SK-N-MC (cell line): Measurements from ENCODE around the gene THADA.

ENCODE experiments used
- EZH2 ChIP-seq: fragments of 200-600 bp; sonication (generic); IDR thresholded peaks from one replicate; pipeline ENCODE4 v1.6.1; 2017; ENCODE audit warnings: antibody characterized with exemption
- FOXP2 ChIP-seq: optimal IDR thresholded peaks from 2 replicates; pipeline ENCODE3; 2011; ENCODE audit warnings: mild to moderate bottlenecking, moderate library complexity; ENCODE audit not compliant: insufficient read depth; ENCODE audit errors: extremely low read length, control extremely low read depth
- POLR2AphosphoS5 ChIP-seq: IDR thresholded peaks from 2 replicates; pipeline ENCODE4 v1.6.1; 2012; ENCODE audit warnings: mild to moderate bottlenecking, low read depth, low read length, borderline replicate concordance

DNA sequence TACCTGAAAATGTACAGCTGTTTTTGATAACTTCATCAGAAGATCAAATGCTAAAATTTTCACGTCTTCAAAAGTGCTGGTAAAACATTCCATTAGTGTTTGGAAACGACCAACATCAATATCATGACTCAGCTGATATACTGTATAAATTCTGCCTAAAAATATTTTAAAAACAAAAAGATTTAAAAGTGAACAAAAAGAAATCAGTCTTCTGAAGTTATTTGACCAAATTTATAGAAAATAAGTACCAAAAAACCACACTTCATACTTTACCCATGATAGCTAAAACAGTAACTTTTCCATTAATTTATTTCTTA is 35.6 kb downstream of the THADA start:
- TF ChIP-seq EZH2 (no peak), POLR2AphosphoS5 (no peak), FOXP2 (no peak)
